T-helper 2 cell treated with Interferon-gamma antibody and Interleukin-4, amounts not matched to agents 5 μg/mL and 100 μg/mL, for 36 hours (primary cell): ENCODE data around the gene KNL1.

Source experiments
- DNase-seq: peaks from one replicate; pipeline ENCODE4 v3.0.0; 2021; ENCODE audit warnings: low spot score
- H3K27ac Mint-ChIP-seq: one replicate; pipeline ENCODE4 v1.8.0; 2021; ENCODE audit warnings: mild to moderate bottlenecking, mixed read lengths
- H3K27me3 Mint-ChIP-seq: one replicate; pipeline ENCODE4 v1.8.0; 2021; ENCODE audit warnings: low read depth, mixed read lengths
- H3K36me3 Mint-ChIP-seq: one replicate; pipeline ENCODE4 v1.8.0; 2021; ENCODE audit warnings: low read depth, mixed read lengths
- H3K4me1 Mint-ChIP-seq: one replicate; pipeline ENCODE4 v1.8.0; 2021; ENCODE audit warnings: low read depth, mixed read lengths
- H3K4me3 Mint-ChIP-seq: one replicate; pipeline ENCODE4 v1.8.0; 2022; ENCODE audit warnings: mild to moderate bottlenecking, moderate library complexity, mixed read lengths
- H3K9me3 Mint-ChIP-seq: one replicate; pipeline ENCODE4 v1.8.0; 2021; ENCODE audit warnings: mixed read lengths

KNL1 gene

DNA sequence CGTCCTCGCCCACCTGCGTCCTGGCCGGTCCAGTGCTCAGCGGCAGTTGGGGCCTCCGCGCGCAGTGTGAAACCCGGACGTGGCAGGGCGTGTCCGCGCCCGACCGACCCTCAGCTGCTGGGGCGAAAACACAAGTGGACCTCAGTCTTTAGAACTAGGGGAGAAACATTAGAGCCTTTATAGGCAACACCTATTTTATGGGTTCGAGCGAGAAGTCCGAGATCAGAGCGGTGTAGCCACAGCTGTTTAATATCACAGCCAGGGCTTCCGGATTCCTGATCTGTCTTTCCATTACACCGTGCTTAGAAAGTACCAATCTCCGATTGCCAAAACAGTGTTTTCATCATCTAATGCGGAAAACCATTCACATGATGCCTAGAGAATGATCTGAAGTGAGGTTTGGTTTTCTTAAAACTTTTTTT is 101.4 kb downstream of the KNL1 start:
- H3K36me3 Mint-ChIP-seq: peaks cover 38% of the 10 kb centered on the region

DNA sequence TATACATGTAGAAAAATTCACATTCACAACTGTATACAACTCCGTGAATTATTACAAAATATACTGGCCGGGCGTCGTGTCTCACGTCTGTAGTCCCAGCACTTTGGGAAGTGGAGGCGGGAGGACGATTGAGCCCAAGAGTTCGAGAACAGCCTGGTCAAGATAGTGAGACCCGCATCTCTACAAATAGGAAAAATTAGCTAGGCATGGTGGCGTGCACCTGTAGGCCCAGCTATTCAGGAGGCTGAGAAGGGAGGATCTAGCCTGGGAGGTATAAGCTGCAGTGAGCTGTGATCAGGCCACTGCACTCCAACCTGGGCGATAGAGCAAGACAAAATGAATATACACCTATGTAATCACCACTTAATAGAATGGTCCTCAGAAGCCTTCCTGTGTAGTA is 102.2 kb downstream of the KNL1 start:
- peaks cover 44% of the 10 kb centered on the region for H3K36me3 Mint-ChIP-seq
- H3K9me3 Mint-ChIP-seq: no peaks in the 10 kb centered on the region
- H3K4me3 Mint-ChIP-seq: peak overlapping the region; percentile 92
- H3K27me3 Mint-ChIP-seq: no peaks in the 10 kb centered on the region
- H3K27ac Mint-ChIP-seq: peak overlapping the region; percentile 100
- peaks cover 30% of the 10 kb centered on the region for H3K4me1 Mint-ChIP-seq
- no peak for DNase-seq

More for the DNA sequence above, 101.4 kb downstream of the KNL1 start:
- H3K9me3 Mint-ChIP-seq: no peaks in the 10 kb centered on the region
- H3K4me1 Mint-ChIP-seq: peaks cover 30% of the 10 kb centered on the region
- no peak for DNase-seq
- no peaks in the 10 kb centered on the region for H3K27me3 Mint-ChIP-seq
- peak overlapping the region; percentile 100 for H3K27ac Mint-ChIP-seq
- peak overlapping the region; percentile 92 for H3K4me3 Mint-ChIP-seq

DNA sequence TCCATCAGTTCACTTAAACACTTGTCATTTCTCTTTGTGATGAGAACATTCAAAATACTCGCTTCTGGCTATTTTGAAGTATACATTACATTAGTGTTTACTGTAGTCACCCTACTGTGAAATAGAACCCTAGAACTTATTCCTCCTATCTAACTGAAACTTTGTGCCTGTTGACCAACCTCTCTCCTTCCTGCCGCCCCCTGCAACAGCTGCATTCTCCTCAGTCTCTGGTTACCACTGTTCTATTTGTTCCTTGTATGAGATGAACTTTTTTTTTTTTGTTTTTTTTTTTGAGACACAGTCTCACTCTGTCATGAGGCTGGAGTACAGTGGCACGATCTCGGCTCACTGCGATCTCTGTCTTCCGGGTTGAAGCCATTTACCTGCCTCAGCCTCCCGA is 103.9 kb downstream of the KNL1 start:
- Mint-ChIP-seq H3K36me3 (peaks cover 53% of the 10 kb centered on the region), H3K27me3 (no peaks in the 10 kb centered on the region), H3K27ac (peak overlapping the region; percentile 57), H3K4me3 (peak overlapping the region; percentile 51), H3K9me3 (no peaks in the 10 kb centered on the region), H3K4me1 (peaks cover 28% of the 10 kb centered on the region)
- no peak for DNase-seq

DNA sequence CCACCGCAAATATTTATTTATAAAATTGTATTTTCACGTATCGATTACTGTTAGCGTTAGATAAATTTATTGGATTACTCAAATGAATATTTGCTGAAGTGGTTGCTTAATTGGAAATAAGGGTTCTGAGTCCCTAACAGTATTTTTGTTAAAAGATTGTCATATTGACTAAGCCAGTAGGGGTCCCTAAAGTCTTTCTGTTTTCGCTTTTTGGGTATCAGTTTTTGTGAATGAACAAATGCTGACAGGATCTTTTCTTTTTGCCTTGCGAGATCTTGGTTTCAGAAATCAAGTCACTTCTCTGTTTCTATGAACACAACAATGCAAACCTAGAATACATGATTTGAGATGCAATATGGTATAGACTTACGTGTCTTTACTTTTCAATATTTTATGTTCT is 108.0 kb downstream of the KNL1 start:
- no peak for DNase-seq
- Mint-ChIP-seq H3K9me3 (no peaks in the 10 kb centered on the region), H3K4me1 (peaks cover 14% of the 10 kb centered on the region), H3K4me3 (no peak overlapping the region), H3K27ac (no peak overlapping the region), H3K27me3 (no peaks in the 10 kb centered on the region), H3K36me3 (peaks cover 55% of the 10 kb centered on the region)

DNA sequence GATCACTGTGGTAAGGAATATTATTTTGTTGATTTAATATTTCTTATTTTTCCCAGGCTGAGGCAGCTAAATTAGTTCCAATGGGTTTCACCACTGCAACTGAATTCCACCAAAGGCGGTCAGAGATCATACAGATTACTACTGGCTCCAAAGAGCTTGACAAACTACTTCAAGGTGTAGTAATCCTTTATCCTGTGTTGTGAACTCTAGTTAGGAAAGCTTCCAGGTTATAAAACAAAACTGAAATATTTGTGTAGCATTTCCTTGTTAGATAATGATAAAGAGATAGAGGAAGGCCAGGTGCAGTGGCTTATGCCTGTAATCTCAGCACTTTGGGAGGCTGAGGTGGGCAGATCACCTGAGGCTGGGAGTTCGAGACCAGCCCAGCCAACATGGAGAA is 112.1 kb downstream of the KNL1 start:
- DNase-seq: no peak
- H3K36me3 Mint-ChIP-seq: peaks cover 47% of the 10 kb centered on the region
- no peaks in the 10 kb centered on the region for H3K9me3 Mint-ChIP-seq
- H3K27me3 Mint-ChIP-seq: no peaks in the 10 kb centered on the region
- H3K4me1 Mint-ChIP-seq: no peaks in the 10 kb centered on the region
- no peak overlapping the region for H3K4me3 Mint-ChIP-seq
- no peak overlapping the region for H3K27ac Mint-ChIP-seq
